Measurements from ENCODE around the gene AHCY.
"Not testable (repeated sequence)": the region's sequence is repeated elsewhere in the genome, so short reads cannot be mapped to it uniquely, and the experiment has no call there.

- not testable (repeated sequence) for TF ChIP-seq CTCF, POLR2A (IDR thresholded peaks at IDR 0.05)
These were observed 37.6 kb upstream of the AHCY start for GRCh38 chr20:34340726-34341125.

Data from heart left ventricle (tissue), 13 donors.